HK-2 (cell line): Measurements from ENCODE around the gene NSG1.

Experiments used
- DNase-seq: peaks from one replicate; pipeline ENCODE4 v3.0.0-alpha.2; 2018; ENCODE audit not compliant: unreplicated experiment

Gene NSG1

GRCh38 chr4:4396628-4397440 lies 9.9 kb downstream of the NSG1 start:
- no peak for DNase-seq

DNA sequence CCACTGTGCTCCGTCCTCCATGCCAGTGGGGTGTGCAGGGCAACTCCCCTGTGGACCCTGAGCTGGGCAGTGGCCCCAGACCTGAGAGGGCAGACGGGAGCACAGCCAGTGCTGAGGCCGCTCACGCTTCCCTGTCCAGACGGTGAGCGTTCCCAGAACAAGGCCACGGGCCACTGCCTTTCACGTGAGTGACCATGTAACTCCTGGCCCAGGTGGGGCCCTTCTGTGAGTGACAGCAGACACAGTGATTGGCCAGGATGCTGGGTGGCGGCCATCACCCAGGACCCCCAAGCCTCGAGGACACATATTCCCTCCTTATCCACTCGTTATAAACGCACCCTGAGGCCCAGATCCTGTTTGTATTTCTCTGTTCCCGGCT lies 10.5 kb downstream of the NSG1 start:
- no peak for DNase-seq

GRCh38 chr4:4398430-4398829 lies 11.5 kb downstream of the NSG1 start:
- DNase-seq, result no peak

- DNase-seq, result no peak
These were observed 14.1 kb downstream of the NSG1 start for GRCh38 chr4:4401036-4401435.

- DNase-seq, result no peak
These were observed 16.1 kb downstream of the NSG1 start for GRCh38 chr4:4402966-4403365.

- no peak for DNase-seq
These were observed 18.6 kb downstream of the NSG1 start for GRCh38 chr4:4405358-4405962.

- DNase-seq, result no peak
These were observed 19.8 kb downstream of the NSG1 start for GRCh38 chr4:4406455-4407298.

DNA sequence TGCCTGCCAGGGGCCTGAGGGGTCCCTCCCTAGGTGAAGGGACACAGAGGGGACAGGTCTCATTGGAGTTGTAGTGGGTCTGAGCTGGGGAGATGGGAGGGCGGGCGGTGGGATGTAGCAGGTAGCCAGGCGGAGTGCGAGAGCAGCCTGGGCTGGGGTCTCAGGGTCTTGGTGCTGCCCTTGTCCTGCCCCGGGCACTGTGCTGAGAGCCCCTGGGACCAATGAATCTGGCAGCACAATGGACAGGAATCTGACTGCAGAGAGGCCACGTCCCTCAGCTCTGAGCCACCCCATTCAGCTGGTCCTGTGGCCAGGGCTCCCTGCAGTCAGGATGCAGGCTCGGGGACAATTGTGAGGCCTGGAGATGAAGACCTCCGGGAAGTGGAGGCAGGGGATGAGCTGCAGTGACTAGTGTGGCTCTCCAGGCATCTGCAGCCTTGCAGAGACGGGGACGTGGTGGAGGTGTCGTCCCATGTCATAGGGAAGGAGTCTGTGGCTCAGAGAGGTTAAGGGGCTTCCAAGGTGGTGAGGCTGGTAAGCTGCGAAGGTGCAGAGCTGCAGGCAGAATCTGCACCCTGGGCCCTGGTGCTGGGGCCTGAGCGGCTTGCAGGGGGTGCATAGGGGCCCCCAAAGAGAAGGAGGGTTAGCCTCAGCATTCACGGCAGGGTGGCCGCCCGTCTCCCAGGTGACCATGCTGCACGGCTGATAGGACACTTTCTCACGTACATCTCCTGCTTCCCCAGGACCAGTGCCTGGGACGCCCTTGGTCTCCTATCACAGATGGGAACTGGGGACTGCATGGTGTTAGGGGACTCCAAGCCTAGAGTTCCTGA lies 20.6 kb downstream of the NSG1 start:
- no peak for DNase-seq

GRCh38 chr4:4408132-4408523 lies 21.2 kb downstream of the NSG1 start:
- no peak for DNase-seq

- DNase-seq, result no peak
These were observed 21.9 kb downstream of the NSG1 start for GRCh38 chr4:4408576-4409335.

GRCh38 chr4:4409416-4410115 lies 22.7 kb downstream of the NSG1 start:
- no peak for DNase-seq

DNA sequence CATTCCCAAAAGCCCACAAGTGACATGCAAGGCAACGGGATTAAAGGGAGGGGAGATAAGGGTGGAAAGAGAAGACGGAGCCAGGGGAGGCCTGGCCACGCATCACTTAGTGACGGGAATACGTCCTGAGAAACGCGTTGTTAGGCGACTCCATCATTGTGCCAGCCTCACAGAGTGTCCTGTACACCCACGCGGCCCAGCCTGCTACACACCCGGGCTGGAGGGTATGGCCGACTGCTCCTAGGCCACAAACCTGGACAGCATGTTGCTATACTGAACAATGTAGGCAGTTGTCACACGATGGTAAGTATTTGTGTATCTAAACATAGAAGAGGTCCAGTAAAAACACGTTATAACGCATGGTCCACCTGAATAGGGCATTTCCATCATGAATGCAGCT lies 23.4 kb downstream of the NSG1 start:
- no peak for DNase-seq

DNA sequence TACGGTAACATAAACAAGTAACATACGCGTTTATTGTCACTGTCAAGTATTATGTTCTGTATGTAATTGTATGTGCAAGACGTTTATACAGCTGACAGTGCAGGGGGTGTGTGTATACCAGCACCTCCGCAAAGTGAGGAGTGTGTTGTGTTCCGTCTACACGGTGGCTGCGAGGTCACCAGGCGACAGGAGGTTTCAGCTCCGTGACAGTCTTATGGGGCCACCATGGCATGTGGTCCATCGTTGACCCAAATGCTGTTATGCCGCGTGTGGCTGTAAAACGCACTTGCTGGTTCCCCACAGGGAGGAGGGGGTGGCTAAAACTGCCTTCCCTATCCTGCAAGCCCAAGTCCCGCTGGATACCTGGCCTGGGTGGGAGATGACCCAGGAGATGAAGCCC lies 25.0 kb downstream of the NSG1 start:
- no peak for DNase-seq

DNA sequence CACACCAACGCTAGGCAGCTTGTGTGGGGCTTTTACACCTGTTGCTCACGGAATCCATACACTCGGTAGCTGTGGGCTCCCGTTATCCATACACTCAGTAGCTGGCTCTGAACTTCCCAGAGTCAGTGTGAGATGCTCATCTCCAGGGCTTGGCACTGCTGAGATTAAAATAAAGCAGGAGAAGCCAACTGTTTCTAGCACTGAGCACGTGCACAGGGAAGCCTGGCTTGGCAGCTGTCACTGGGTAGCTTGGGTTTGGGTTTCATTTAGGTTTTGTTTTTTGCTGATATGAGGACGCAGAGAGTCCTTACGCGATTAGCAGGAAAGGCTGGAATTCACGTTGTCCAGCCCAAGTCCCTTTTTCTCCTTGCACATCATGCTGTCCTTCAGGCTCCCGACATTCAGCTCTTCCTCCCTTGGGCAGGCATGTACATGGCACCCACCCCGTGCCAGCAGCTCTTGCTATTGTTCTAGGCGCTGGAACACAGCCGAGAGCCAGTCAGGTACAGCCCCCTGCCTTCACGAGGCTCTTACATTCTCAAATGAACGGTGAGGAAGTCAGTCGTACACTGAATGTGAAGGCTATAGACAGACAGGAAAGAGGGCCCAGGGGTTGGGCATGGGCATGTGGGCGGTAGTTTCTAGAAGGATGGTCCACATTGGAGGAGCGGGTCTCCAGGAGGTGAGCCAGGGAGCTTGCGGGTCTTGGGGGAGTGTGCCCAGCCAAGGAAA lies 25.9 kb downstream of the NSG1 start:
- no peak for DNase-seq

- no peak for DNase-seq
These were observed 26.4 kb downstream of the NSG1 start for GRCh38 chr4:4413373-4413725.

GRCh38 chr4:4413806-4414205 lies 26.9 kb downstream of the NSG1 start:
- no peak for DNase-seq

DNA sequence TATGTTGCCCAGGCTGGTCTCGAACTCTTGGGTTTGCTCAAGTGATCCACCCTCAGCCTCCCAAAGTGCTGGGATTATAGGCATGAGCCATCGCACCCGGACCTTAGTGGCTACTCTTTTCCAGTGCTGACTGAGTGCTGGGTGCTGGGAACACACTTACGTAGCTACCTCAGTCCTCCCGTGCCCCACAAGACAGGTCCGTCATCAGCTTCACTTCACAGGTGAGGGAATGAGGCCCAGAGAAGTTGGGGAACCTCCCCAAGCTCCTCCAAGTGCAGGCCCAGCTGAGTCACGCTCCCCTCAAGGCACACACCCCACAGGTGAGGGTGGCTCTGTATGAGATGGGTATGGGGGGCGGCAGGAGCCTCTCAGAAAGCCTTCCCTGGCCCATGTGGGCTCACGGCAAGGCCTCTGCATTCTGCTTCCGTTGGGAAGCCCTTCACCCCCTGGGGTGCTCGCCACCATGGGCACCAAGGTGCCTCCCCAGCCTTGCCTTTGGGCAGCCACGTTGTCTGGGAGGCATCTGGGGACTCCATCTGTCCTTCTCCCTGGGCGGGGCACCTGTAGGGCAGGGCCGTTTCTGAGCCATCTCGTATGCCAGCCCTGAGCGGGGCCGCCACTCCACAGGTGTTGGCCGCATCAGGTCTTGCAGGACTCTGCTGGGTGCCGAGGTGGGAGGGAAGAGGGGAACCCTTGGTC lies 28.4 kb downstream of the NSG1 start:
- no peak for DNase-seq

DNA sequence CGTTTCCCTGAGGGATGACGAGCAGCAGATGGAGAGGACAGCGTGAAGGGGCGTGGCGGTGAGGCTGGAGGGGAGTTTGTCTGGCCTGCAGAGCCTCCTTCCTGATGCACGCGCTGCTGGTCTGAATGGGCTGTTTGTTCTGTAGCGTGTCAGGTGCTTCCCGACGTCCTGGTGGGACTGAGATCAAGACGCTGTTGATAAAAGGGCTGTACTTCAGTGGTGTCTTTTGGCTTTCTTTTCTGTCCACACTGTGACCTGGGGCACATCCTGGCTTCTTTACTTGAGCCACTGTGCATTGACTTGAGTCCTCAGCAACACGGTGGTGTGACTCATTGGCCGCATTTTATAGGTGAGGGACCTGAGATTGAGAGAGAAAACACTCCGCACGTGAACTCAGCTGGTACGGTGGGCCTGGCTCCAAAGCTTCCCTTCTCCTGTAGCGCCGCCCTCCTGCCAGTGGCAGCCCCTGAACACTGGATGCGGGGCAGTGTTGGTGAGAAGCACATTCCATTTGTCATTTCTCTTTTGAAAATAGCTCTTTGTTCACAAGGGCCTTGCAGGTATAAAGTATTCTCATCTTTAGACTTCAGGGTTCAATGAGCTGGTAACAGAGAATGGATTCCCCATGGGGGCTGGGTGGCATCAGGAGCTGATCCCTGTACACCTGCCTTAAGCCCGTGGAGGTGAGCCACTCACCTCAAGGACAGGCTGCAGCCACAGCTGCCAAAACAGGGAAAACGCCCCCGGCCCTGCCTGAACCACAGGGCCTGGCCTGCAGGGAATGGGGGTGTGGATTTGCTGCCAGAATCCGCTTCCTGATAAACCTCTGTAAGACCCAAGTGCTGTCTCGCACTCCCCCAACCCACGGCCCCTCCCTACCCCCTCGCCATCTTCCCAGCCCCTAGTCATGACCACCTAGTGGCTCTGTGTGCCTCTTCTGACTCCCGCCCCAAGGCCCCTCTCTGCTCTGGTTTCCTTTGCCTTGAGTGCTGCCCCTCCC lies 29.2 kb downstream of the NSG1 start:
- no peak for DNase-seq
